Esophagus muscularis mucosa (tissue), 4 donors: Measurements from ENCODE around the gene INTS11. TPM values are rescaled to one million over a fixed set of nuclear protein-coding genes. Genes with fewer than 3 reads are reported as not detected.

Source experiments
- DNase-seq: peaks from one replicate; pipeline ENCODE4 v3.0.0-alpha.2; 2017; ENCODE audit errors: extremely low spot score
- H3K27ac ChIP-seq, 4 donors: fragments of 200-600 bp; sonication (generic); replicated peaks in 1 of 4; 1 replicate in 3 of 4; 2 replicates in 1 of 4; pipeline ENCODE4 v1.5.1; 2016 to 2019; ENCODE audit warnings: mild to moderate bottlenecking in 1 of 4
- H3K27me3 ChIP-seq, 4 donors: fragments of 200-600 bp; sonication (generic); one replicate each; pipeline versions ENCODE4 v1.5.1 to v1.6.0; 2016 to 2019
- H3K36me3 ChIP-seq, 4 donors: fragments of 200-600 bp; sonication (generic); one replicate each; pipeline ENCODE4 v1.5.1; 2016 to 2019
- H3K4me1 ChIP-seq, 4 donors: fragments of 200-600 bp; sonication (generic); one replicate each; pipeline ENCODE4 v1.5.1; 2016 to 2019
- H3K4me3 ChIP-seq, 4 donors: fragments of 200-600 bp; sonication (generic); 1 replicate in 2 of 4; 2 replicates in 2 of 4; pipeline ENCODE4 v1.5.1; 2016 to 2019; ENCODE audit warnings: mild to moderate bottlenecking in 4 of 4, moderate library complexity in 1 of 4
- H3K9me3 ChIP-seq, 4 donors: fragments of 200-600 bp; sonication (generic); 1 replicate in 3 of 4; 2 replicates in 1 of 4; pipeline ENCODE4 v1.5.1; 2016 to 2019
- EP300 ChIP-seq: sonication (generic); formaldehyde crosslinking; IDR thresholded peaks from one replicate; pipeline ENCODE4 v1.6.1; 2017; ENCODE audit warnings: antibody characterized with exemption
- POLR2A ChIP-seq: fragments of 450-650 bp; IDR thresholded peaks from one replicate; pipeline ENCODE4 v1.6.1; 2017; ENCODE audit warnings: antibody characterized with exemption, moderate library complexity, mild to moderate bottlenecking, low read depth
- POLR2AphosphoS5 ChIP-seq, 2 donors: sonication (generic); formaldehyde crosslinking; IDR thresholded peaks; one replicate each; pipeline ENCODE4 v1.6.1; 2017; ENCODE audit warnings: antibody characterized with exemption in 2 of 2
- WGBS: methylation state at CpG from one replicate; pipeline ENCODE4 v1.1.5; 2018; 5-methylcytosine and 5-hydroxymethylcytosine counted together
- intact Hi-C: fragments of 100-400 bp; cut with DNase I; formaldehyde crosslinking; loops from one replicate; pipeline ENCODE4 v1.15.1; 2023
- total RNA-seq, 4 donors: library from RNA; depleted of rRNA; stranded (reverse); fragments of >200 nt; gene quantifications; one replicate each; pipeline versions ENCODE4 v1.1.0 to v1.2.1, GENCODE V29; 2016
- TF ChIP-seq, protein P1 (sequence below), 3 experiments: fragments of 200-600 bp in 2 of 3; fragments of 450-650 bp in 1 of 3; sonication (generic) in 2 of 3; IDR thresholded peaks; one replicate each; pipeline ENCODE4 v1.5.1; 2017 to 2019; ENCODE audit warnings: antibody characterized with exemption in 3 of 3, mild to moderate bottlenecking in 2 of 3, moderate library complexity in 1 of 3

The INTS11 gene
- total RNA-seq, 4 donors from 2014 or later: 75.9 to 121 (median 87.8) TPM

DNA sequence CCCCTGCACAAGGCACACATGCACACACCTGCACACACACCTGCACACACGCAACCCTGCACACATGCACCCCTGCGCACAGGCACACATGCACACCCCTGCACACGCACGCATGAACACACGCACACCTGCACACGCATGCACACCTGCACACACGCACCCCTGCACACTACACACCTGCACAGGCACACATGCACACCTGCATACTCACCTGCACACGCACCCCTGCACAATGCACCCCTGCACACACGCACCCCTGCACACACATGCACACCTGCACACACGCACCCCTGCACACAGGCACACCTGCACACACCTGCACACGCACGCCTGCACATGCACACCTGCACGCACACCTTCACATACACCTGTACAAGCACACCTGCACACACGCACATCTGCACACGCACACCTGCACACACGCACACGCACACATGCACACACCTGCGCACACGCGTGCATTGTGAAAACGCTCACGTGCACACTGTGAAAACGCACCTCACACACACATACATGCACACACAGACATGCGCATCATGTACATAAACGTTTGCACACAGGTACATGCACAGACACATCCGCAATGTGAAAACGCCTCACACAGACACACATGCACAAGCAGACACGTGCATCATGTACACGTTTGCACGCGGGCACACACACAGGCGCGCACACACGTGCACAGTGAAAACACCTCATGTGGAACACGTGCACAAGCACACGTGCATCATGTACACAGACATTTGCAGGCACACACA lies 16.5 kb upstream of the INTS11 start:
- Histone ChIP-seq H3K36me3 (peaks cover 27 to 67% (median 63%) of the 10 kb centered on the region in 4 donors), H3K9me3 (no peaks in the 10 kb centered on the region), H3K27me3 (no peaks in the 10 kb centered on the region), H3K27ac (no peak overlapping the region), H3K4me3 (no peak overlapping the region), H3K4me1 (peaks cover 16 to 27% (median 20%) of the 10 kb centered on the region in 4 donors)
- intact Hi-C loops: no loop called here
- WGBS: 91% methylated on average over 36 of the region's 36 CpGs
- TF ChIP-seq EP300 (no peak), POLR2AphosphoS5 (IDR thresholded peaks at IDR 0.05) (no peak), POLR2A (no peak)
- TF ChIP-seq, protein P1, sequence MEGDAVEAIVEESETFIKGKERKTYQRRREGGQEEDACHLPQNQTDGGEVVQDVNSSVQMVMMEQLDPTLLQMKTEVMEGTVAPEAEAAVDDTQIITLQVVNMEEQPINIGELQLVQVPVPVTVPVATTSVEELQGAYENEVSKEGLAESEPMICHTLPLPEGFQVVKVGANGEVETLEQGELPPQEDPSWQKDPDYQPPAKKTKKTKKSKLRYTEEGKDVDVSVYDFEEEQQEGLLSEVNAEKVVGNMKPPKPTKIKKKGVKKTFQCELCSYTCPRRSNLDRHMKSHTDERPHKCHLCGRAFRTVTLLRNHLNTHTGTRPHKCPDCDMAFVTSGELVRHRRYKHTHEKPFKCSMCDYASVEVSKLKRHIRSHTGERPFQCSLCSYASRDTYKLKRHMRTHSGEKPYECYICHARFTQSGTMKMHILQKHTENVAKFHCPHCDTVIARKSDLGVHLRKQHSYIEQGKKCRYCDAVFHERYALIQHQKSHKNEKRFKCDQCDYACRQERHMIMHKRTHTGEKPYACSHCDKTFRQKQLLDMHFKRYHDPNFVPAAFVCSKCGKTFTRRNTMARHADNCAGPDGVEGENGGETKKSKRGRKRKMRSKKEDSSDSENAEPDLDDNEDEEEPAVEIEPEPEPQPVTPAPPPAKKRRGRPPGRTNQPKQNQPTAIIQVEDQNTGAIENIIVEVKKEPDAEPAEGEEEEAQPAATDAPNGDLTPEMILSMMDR (IDR thresholded peaks at IDR 0.05): no peak
- DNase-seq: no peak

GRCh38 chr1:1340185-1340584 lies 15.7 kb upstream of the INTS11 start:
- no peak for TF ChIP-seq POLR2A
- no peak for TF ChIP-seq POLR2AphosphoS5 (IDR thresholded peaks at IDR 0.05)
- TF ChIP-seq EP300: no peak
- TF ChIP-seq, protein P1 (IDR thresholded peaks at IDR 0.05): no peak
- WGBS: 94% methylated on average over 19 of the region's 23 CpGs
- Histone ChIP-seq H3K4me1 (peaks cover 8 to 20% (median 12%) of the 10 kb centered on the region in 4 donors), H3K36me3 (peaks cover 27 to 74% (median 67%) of the 10 kb centered on the region in 4 donors), H3K27ac (no peak overlapping the region), H3K27me3 (no peaks in the 10 kb centered on the region), H3K9me3 (no peaks in the 10 kb centered on the region), H3K4me3 (no peak overlapping the region)
- no peak for DNase-seq
- intact Hi-C loops: no loop called here

DNA sequence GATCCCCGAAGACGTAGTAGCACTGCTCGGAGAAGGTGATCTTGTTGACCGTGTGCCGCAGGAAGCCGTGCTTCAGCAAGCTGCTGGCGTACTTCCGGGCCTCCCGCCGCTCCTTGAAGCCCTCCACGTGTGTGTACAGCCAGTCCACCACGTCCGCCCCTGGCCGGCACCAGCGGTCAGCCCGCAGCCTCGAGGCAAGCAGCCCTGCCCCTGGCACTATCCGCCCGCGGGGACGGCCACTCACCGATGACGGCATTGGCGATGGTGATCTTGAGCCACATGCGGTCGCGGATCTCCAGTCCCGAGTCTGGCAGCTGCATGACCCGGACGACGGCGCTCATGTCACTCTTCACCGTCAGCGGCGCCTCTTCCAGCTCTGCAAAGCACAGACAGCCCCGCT lies 13.8 kb upstream of the INTS11 start:
- no peak for DNase-seq
- Histone ChIP-seq H3K36me3 (peaks cover 27 to 74% (median 68%) of the 10 kb centered on the region in 4 donors), H3K9me3 (no peaks in the 10 kb centered on the region), H3K4me1 (peaks cover 0 to 11% (median 3%) of the 10 kb centered on the region in 4 donors), H3K27ac (no peak overlapping the region), H3K27me3 (no peaks in the 10 kb centered on the region), H3K4me3 (no peak overlapping the region)
- no CpG with 5 or more reads among the region's 36 CpGs for WGBS
- TF ChIP-seq POLR2A (no peak), POLR2AphosphoS5 (IDR thresholded peaks at IDR 0.05) (no peak), EP300 (no peak)
- TF ChIP-seq, protein P1 (IDR thresholded peaks at IDR 0.05): no peak
- intact Hi-C loops: no loop called here

GRCh38 chr1:1337793-1338147 lies 13.3 kb upstream of the INTS11 start:
- intact Hi-C loops: no loop called here

More at GRCh38 chr1:1337793-1338147, 13.3 kb upstream of the INTS11 start:
- DNase-seq: no peak
- H3K27ac ChIP-seq: no peak overlapping the region
- WGBS: 86% methylated on average over 9 of the region's 18 CpGs
- H3K36me3 ChIP-seq: peaks cover 27 to 74% (median 68%) of the 10 kb centered on the region in 4 donors
- TF ChIP-seq, protein P1 (IDR thresholded peaks at IDR 0.05): no peak
- no peak for TF ChIP-seq POLR2A
- no peak for TF ChIP-seq POLR2AphosphoS5 (IDR thresholded peaks at IDR 0.05)
- no peaks in the 10 kb centered on the region for H3K9me3 ChIP-seq
- no peak overlapping the region for H3K4me3 ChIP-seq
- peaks cover 0 to 9% (median 3%) of the 10 kb centered on the region in 4 donors for H3K4me1 ChIP-seq
- no peaks in the 10 kb centered on the region for H3K27me3 ChIP-seq
